GM21786 (cell line): ENCODE data around the gene ETV2.
"Not testable (repeated sequence)": the region's sequence is repeated elsewhere in the genome, so short reads cannot be mapped to it uniquely, and the experiment has no call there.

Experiments
- ATAC-seq: cut with Tn5 transposase; IDR thresholded peaks from one replicate; pipeline ENCODE4 v1.9.1; 2021; ENCODE audit not compliant: unreplicated experiment

The ETV2 gene, protein sequence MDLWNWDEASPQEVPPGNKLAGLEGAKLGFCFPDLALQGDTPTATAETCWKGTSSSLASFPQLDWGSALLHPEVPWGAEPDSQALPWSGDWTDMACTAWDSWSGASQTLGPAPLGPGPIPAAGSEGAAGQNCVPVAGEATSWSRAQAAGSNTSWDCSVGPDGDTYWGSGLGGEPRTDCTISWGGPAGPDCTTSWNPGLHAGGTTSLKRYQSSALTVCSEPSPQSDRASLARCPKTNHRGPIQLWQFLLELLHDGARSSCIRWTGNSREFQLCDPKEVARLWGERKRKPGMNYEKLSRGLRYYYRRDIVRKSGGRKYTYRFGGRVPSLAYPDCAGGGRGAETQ

DNA sequence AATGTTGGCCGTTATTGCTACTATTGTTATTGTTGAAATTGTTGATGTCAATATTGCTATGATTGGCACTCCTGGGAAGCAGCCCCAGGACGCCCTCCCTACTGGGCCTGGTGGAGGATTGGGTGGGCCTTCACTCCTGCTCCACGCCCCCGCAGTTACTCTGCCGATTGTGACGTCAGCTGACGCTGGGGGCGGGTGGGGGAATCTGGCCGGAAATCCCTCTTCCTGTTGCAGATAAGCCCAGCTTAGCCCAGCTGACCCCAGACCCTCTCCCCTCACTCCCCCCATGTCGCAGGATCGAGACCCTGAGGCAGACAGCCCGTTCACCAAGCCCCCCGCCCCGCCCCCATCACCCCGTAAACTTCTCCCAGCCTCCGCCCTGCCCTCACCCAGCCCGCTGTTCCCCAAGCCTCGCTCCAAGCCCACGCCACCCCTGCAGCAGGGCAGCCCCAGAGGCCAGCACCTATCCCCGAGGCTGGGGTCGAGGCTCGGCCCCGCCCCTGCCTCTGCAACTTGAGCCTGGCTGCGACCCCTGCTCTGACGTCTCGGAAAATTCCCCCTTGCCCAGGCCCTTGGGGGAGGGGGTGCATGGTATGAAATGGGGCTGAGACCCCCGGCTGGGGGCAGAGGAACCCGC lies at the start of gene ETV2:
TSS of gene ETV2 (plus strand) at position 231 of the 637 bp plus-strand sequence. CDS start 716 bp downstream, outside the sequence.
- ATAC-seq: no peak

DNA sequence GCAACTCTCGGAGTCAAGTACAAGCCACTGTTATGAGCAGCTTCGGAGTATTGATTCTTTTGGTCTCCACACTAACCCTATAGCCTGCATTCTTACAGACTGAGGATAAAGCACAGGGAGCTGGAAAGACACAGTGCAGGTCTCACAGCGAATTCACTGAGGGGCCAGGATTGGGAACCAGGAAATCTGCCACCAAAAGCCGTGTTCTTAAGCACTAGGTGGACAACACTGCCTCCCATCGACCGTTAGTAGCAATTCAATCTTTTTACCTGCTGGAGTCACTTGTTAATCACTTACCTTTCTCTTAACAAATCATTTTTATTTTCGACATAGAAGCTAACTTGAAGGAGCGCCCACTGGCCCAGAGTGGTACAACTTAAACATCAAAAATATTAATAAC lies 49.3 kb upstream of the ETV2 start:
- ATAC-seq: no peak

DNA sequence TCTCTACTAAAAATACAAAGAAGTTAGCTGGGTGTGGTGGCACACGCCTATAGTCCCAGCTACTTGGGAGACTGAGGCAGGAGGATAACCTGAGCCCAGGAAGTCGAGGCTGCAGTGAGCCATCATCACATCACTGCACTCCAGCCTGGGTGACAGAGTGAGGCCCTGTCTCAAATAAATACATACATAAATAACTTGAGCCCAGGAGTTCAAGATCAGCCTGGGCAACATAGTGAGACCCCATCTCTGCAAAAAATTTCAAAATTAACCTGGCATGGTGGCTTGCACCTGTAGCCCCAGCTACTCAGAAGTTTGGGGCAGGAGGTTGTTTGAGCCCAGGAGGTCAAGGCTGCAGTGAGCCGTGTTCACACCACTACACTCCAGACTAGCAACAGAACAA lies 46.5 kb upstream of the ETV2 start:
- ATAC-seq: not testable (repeated sequence)

DNA sequence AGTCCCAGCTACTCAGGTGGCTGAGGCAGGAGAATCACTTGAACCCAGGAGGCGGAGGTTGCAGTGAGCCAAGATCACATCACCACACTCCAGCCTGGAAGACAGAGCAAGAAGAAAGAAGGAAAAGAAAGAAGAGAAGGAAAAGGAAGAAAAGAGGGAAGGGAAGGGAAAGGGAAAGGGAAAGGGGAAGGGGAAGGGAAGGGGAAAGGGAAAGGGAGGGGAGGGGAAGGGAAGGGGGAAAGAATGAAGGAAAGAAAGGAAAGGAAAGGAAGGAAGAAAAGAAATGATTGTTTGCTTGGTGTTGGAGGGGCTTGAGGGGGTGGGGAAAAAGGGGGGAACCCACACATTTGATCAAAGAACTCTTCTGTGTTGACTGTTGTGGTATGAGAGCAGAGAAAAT lies 45.6 kb upstream of the ETV2 start:
- no peak for ATAC-seq

DNA sequence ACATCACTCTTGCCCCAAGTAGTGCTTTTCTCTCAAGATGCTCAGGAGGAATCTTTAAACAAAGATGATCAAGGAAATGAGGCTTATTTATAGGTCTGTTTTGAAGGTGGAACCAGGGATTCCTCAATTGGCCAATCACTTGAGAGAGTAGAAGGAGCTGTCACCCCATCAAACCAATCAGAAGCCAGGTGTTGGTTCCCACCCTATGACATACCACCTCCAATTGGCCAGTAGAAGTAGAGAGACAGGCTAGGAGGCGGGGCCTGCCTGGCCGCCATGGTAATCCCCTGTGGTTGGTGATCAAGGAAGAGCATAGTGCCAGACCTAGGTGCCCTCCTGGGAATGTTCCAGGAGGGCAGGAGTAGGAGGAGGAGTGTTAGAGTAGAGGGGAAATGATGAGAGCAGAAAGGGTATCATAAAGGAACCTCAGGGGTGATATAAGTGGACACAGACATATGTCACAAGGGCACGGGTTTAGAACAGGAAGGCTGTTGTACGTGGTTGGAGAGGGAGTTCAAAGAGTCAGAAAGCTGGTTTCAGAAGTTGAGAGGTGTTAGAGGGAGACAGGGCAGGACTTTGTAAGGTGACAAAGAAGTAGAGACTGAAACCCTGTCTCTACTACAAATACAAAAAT lies 45.1 kb upstream of the ETV2 start:
- ATAC-seq: peak; percentile 53

DNA sequence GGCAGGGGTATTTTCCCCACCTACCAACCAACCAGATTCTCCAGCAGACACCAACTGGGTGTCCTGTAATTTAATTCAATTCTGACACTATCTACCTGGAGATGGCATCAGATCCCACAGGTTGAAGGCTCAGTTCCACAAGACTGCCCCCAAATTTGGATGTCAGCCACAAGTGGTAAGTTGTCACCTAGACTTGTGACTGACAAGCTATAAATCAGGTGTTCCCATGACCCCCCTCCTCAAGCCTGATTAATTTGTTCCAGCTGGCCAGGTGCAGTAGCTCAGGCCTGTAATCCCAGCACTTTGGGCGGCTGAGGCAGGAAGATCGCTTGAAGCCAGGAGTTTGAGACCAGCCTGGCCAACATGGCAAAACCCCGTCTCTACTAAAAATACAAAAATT lies 39.6 kb upstream of the ETV2 start:
- no peak for ATAC-seq

DNA sequence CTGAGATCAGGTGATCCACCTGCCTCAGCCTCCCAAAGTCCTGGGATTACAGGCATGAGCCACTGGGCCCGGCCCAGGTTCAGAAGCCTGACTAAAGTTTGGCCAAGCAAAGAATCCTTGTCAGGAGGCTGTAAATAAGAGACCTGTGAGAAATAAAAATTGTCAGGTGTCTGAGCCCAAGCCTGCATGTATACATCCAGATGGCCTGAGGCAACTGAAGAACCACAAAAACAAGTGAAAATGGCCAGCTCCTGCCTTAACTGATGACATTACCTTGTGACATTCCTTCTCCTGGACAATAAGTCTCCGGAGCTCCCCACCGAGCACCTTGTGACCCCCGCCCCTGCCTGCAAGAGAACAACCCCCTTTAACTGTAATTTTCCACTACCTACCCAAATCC lies 37.1 kb upstream of the ETV2 start:
- ATAC-seq: not testable (repeated sequence)

DNA sequence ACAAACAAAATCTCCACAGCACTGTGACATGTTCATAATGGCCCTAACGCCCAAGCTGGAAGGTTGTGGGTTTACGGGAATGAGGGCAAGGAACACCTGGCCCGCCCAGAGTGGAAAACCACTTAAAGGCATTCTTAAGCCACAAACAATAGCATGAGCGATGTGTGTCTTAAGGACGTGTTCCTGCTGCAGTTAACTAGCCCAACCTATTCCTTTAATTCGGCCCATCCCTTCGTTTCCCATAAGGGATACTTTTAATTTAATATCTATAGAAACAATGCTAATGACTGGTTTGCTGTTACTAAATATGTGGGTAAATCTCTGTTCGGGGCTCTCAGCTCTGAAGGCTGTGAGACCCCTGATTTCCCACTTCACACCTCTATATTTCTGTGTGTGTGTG lies 34.4 kb upstream of the ETV2 start:
- not testable (repeated sequence) for ATAC-seq

DNA sequence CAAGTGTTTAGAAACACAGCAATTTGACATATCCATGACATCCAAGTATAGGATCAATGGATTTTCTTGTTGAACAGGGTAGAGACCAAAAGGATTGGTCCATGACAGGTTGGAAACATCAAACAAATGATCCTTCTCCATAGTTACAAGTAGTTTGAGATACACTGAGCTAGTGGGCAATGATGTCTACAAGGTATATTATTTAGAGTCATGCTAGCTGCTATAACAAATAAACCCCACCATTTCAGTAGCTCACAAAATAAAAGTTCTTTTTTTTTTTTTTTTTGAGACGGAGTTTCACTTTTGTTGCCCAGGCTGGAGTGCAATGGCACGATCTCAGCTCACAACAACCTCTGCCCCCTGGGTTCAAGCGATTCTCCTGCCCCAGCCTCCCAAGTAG lies 33.9 kb upstream of the ETV2 start:
- no peak for ATAC-seq

DNA sequence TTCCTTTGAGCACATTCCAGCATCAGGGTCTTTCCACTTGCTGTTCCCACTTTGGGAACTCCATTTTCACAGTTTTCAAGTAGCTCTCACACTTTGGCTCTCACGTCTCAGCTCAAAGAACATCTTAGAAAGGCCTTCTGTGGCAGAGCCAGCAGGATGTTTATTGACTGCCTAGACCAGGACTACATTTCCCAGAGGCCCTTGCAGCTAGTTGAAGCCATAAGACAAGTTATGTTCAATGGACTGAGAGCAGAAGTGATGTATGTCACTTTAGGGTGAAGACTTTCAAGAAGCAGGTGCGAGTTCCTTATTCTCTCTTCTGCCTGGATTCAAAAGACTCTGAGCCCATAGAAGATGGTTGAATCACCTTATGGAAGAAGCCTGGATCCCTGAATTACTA lies 33.3 kb upstream of the ETV2 start:
- ATAC-seq: no peak

DNA sequence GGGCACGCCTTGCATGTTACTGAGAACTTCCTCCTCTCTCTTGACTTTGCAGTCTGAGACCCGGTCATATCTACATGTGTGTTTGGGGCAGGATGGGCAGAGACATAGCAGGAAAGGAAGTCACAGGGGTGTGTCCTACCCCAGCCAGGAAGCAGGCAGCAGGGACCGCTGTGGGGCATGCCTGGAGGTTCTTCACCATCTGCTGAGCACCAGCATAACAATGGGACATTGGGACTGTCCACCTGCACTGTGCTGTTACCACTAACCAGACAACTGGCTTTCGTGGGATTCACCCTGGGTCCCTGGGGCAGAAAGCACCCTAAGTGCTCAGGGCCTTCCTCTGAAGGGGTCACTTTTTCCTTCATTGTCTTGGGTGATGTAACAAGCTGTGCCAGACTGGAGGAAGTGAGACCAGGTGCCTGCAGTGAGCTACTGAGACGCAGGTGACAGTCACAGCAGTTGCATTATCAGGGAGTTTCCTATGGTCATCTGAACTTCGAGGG lies 31.6 kb upstream of the ETV2 start:
- ATAC-seq: no peak

DNA sequence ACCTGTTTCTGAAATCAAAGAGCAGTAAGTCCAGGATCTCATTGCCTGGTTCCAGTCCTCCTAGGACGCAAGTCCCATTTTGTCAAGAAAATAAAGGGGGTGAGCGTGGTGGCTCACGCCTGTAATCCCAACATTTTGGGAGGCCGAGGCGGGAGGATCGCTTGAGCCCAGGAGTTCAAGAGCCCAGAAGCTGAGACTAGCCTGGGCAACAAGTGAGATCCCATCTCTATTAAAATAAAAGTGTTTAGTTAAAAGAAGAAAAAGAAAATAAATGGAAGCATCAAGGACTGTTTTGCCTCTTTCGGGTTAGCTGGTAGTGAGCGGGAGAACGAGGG lies 29.4 kb upstream of the ETV2 start:
- ATAC-seq: no peak

DNA sequence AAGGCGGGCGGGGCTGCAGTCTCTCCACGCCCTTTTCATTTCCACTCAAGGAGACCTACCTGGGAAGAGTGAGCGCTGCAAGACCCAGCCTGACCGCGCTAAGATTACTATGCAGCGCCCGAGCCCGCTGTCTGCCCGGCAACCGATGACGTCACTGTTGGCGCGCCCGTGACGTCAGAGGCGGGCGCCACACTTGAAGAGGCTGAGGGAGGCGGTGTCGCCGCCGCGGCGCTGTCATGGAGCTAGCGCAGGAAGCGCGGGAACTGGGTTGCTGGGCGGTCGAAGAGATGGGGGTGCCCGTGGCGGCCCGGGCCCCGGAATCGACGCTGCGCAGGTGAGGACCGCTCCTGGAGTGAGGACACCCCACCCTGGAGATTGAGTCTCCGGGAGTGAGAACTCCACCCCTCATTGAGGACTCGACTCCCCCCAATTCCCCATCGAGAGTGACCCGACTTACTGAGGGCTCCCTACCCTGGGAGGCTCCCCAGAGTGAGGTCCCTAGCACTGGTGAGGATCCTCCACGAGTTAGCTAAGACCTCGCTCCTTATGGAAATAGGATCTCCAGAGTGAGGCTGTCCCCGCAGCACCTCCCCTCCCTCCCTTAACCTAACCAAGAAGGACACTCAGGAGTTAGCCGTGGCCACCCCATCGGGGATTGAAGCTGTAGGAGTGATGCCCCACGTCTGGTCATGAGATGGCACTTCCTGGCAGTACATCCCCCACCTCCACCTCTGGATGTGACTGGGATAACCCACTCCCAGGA lies 28.8 kb upstream of the ETV2 start, which contains the start of gene HAUS5:
TSS of gene HAUS5 (plus strand) at position 177 of the 763 bp plus-strand sequence. CDS start at position 237, 60 bp downstream.
- ATAC-seq: peak; percentile 67

DNA sequence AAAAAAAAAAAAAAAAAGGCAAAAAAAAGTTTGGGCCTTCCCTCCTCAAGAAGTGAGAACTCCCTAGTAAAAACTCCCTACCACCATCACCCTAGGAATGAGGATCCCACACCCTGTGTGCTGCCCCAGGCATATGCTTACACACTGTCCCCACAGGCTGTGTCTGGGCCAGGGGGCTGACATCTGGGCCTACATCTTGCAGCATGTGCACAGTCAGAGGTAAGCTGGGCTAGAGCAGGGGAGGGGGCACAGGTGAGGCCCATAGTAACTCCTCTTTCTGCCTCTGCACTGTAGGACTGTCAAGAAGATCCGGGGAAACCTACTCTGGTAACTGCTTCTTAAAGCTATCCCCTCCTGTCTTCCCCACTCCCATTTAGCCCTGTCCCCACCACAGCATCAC lies 28.0 kb upstream of the ETV2 start:
- no peak for ATAC-seq

DNA sequence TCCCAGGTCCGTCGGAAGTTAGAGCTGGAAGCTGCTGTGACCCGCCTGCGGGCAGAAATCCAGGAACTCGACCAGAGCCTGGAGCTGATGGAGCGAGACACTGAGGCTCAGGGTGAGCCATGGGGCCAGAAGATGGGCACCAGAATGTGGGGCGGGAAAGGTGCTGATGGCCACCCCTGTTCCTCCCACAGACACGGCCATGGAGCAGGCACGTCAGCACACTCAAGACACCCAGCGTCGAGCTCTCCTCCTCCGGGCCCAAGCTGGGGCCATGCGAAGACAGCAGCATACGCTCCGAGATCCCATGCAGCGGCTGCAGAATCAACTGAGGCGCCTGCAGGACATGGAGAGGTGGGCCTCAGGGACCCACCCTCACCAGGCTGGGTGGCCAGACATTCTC lies 26.5 kb upstream of the ETV2 start:
- no peak for ATAC-seq

DNA sequence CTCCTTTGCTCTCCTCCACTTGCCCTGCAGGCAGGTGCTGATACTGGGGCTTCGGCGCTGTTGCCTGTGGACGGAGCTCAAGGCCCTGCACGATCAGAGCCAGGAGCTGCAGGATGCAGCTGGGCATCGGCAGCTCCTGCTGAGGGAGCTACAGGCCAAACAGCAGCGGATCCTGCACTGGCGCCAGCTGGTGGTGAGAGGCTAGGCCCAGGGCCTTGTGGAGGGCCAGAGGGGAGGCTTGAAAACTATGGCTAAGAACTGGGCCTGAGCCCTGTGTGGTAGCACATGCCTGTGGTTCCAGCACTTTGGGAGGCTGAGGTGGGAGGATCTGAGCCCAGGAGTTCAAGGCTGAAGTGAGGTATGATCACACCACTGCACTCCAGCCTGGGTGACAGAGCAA lies 22.7 kb upstream of the ETV2 start:
- ATAC-seq: no peak

DNA sequence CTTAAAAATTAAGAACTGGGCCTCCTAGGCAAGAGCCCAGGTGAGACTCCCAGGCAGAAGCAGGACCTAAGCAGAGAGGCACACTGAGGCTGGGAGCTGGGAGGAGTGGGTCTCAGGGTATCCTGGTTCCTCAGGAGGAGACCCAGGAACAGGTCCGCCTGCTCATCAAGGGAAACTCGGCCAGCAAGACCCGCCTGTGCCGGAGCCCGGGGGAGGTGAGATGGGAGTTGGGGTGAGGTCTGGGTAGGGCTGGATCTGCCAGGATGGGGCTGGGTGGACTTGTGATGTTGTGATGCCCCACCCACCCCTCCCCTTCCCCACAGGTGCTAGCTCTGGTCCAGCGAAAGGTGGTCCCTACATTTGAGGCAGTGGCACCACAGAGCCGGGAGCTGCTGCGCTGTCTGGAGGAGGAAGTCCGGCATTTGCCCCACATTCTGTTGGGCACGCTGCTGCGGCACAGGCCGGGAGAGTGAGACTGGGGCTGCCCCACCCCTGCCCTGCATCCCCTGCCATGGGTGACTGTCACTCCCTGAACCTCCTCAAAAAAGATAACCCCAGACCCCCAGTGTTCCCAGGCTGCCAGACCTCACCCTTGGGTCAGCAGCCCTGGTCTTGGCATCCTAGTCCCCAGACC lies 22.1 kb upstream of the ETV2 start:
- no peak for ATAC-seq

DNA sequence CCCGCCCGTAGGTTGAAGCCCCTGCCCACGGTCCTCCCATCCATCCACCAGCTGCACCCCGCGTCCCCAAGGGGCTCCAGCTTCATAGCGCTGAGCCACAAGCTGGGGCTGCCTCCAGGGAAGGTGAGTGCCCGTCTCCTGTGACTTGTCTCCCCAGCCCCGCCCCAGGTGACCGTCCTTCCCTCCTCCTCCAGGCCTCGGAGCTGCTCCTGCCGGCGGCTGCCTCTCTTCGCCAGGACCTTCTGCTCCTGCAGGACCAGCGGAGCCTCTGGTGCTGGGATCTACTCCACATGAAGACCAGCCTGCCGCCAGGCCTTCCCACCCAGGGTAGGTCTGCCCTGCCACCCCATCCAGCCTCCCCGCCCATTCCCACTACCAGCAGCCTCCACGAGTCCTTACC lies 21.5 kb upstream of the ETV2 start:
- no peak for ATAC-seq

DNA sequence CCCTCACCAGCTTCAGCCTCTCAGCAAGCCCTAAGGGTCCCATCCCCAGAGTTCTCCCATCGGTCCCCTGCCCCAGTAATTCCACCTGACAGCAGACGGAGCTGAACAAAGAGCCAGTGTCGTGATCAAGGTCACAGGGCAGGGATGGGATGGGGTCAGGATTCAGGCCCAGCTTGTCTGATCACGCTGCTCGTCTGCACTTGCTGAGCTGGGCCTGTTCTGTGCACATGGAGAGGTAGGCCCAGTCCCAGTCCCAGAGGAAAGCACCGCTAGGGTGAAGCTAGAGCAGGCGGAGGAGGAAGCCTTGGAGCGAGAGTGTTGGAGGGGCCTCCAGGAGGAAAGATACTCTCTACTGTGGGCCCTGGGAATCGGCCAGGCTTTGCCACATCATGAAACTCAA lies 19.8 kb upstream of the ETV2 start:
- ATAC-seq: no peak

DNA sequence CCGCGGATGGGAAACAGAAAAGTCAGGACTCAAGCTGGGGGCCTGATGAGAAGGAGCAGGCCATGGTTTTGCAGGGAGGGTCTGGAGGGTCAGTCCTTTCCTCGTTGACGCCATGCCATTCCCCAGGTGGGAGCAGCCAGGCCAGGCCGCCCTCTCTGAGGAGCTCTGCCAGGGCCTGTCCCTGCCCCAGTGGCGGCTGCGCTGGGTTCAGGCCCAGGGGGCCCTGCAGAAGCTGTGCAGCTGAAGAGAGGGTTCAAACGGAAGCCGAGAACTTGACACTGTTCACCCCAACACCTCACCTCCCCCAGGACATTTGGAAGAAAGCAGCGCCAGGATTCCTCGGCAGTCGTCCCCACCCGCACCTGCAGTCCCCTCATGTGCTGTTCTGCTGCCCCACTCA lies 18.8 kb upstream of the ETV2 start:
- no peak for ATAC-seq
